Measurements from ENCODE around the gene ZBTB20.

ZBTB20 gene

DNA sequence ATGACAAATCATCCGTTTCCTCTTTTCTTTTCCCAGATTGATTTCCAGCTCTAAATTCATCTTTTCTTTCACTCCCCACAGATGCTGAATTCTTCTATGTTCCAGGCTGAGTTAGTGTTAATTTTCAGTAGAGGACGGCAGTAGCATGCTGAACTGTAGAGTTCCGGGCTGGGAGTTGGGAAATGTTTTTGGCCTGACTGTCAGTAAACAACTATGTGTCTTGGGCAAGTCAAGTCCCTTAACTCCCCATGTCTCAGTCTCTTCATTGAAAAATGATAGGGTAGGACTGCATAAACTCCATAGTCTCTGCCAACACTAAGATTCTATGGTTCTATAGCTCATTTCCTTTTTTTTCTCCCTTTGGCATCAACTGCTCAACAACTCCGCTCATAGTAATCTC lies 519.3 kb downstream of the ZBTB20 start:
- peak; percentile 27 for DNase-seq (ENCODE audit: low spot score)

GRCh38 chr3:114626751-114627150 lies 520.3 kb downstream of the ZBTB20 start:
- DNase-seq (ENCODE audit: low spot score), result no peak

DNA sequence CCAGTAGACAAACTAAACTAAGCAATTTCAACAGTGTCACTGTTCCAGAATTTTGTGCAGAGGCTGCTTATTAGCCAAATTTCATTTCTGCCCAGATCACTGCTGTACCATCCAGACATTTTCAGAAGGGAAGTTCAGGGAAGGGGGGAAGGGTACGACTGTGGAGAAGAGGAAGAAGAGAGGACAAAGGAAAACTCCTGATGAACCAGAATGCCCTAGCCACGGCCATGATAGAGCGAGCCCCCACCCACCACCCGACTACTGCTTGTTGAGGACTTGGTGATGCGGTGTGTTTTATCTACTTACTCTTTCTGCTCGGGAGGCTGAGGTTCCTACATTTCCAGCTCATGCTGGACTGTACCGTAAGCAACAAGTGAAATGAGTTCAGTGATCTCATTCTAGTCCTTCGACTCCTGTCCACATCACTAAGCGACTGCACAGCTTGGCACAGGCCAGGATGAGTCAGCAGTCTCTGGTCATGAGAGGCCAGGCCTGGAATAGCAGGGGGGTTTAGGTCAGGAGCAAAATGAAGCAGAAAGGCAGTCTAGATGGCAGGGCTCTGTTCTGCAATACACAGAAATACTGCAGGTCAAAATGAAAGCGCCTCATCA lies 522.4 kb downstream of the ZBTB20 start:
- DNase-seq (ENCODE audit: low spot score), result peak; percentile 84

- peak; percentile 22 for DNase-seq (ENCODE audit: low spot score)
These were observed 523.0 kb downstream of the ZBTB20 start for GRCh38 chr3:114624047-114624445.

GRCh38 chr3:114623420-114624046 lies 523.6 kb downstream of the ZBTB20 start:
- peak; percentile 6 for DNase-seq (ENCODE audit: low spot score)

GRCh38 chr3:114622001-114622400 lies 525.1 kb downstream of the ZBTB20 start:
- DNase-seq (ENCODE audit: low spot score), result no peak

GRCh38 chr3:114619771-114620170 lies 527.3 kb downstream of the ZBTB20 start:
- DNase-seq (ENCODE audit: low spot score), result no peak

DNA sequence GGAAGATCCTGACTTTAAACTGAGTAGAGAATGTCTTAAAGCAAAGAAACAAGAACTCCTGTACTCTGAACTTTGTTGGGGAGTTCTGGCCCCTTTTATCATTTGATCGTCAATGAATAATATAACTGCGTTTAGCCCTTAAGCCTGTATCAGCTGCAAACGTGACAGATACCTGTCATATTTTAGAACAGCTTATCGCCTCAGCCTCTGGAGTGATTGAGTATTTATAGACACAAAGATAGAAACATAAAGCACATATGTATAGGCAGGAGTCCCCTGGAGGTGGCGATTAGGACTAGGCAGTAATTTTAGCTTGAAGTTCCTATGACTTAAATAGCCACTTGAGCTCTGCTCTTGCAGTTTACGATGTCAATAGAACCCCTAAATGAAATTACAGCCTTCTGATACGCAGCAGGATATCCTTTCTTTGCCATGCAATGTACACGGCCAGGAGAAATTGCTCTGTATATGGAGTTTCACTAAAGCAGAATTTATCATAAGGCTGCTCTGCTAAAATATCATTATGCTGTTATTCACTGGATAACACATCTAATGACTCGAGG lies 531.5 kb downstream of the ZBTB20 start:
- DNase-seq (ENCODE audit: low spot score), result no peak

DNA sequence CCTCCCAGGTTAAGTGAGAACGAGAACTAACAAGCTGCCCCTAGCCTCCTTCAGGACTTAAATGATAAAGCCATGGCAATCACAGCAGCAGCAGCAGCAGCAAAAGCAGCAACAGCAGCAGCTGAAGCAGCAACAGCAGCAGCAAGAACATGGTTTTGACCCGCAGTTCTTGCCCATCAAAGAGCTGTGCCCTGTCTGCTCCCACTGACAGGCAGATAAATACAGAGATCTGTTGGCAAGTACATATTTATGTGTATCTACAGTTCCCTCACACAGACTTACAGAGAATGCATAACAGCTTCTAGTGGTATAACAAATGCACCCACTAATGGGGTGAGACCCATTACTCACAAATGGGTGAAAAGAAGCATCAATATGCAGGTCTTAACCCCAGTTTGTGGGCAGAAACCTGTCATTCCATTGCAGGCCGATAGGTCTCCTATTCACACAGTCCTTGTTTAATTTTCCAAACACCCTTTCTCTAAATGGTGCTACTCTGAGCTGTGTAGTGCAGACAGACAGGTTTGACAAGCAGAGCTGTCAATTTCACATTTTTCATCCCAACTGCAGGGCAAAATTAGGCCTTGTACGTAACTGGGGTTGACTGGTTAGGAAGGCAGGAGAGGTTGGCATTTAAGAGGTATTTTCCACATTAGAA lies 537.0 kb downstream of the ZBTB20 start:
- no peak for DNase-seq (ENCODE audit: low spot score)

- DNase-seq (ENCODE audit: low spot score), result peak; percentile 51
These were observed 538.8 kb downstream of the ZBTB20 start for GRCh38 chr3:114608293-114608692.

GRCh38 chr3:114606336-114606735 lies 540.8 kb downstream of the ZBTB20 start:
- no peak for DNase-seq (ENCODE audit: low spot score)

- DNase-seq (ENCODE audit: low spot score), result no peak
These were observed 546.5 kb downstream of the ZBTB20 start for GRCh38 chr3:114600571-114600970.

GRCh38 chr3:114597871-114598270 lies 549.2 kb downstream of the ZBTB20 start:
- DNase-seq (ENCODE audit: low spot score), result no peak

DNA sequence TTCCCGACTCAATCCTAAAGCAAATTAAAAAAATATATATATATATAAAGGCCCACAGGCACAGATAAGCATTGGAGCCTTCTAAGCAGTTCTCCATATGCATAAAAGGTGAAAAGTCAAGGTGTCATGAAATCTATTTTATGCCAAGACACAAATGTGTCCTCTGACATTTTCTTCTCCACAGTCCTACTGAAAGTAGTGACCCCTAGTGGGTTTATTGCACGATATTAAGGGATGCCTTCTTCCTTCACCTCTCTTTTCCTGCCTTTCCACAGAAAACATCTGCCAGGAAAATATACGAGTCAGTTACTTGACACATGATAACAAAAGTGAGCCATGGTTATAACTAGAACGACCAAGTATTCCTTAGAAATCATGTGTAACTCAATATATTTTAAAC lies 550.1 kb downstream of the ZBTB20 start:
- DNase-seq (ENCODE audit: low spot score), result no peak

DNA sequence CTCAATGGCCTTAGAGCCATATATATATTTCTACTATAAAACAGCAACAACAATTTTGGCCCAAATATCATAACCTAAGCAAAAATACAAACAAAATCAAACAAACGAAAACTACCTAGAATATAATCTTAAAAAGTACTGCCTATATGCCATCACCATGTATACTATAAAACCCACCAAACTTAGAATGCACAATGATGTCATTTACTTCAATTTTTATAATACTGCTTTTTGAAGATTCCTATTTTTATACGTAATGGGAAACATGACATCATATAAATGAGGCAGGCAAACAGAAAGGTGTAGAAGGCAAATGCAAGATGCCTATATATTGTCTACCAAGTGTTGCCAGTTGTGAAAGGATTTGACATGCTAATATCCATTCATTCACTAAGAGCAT lies 550.9 kb downstream of the ZBTB20 start:
- no peak for DNase-seq (ENCODE audit: low spot score)

DNA sequence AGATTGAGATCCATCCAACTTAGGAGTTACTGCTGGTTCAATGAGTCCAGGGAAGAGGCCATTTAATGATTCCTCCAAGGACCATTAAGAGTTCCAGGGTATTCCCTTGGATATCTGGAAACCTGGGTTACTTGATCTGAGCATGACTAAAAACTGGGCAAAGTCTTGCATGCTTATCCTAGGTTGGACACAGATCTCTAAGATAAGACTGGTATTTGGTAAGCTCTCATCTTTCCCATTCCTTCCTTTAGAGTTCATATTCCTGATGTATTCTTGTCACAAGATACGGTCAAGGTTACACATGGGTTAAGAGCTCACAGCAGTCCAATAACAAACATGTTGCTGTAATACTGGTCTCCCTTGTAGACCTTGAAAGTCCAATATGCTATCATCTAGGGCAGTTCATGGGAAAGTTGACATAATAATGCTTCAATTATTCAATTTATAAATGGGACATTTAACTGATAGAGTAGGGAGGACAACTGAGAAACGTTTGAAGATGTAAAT lies 551.5 kb downstream of the ZBTB20 start:
- no peak for DNase-seq (ENCODE audit: low spot score)

GRCh38 chr3:114590309-114591047 lies 556.6 kb downstream of the ZBTB20 start:
- no peak for DNase-seq (ENCODE audit: low spot score)

DNA sequence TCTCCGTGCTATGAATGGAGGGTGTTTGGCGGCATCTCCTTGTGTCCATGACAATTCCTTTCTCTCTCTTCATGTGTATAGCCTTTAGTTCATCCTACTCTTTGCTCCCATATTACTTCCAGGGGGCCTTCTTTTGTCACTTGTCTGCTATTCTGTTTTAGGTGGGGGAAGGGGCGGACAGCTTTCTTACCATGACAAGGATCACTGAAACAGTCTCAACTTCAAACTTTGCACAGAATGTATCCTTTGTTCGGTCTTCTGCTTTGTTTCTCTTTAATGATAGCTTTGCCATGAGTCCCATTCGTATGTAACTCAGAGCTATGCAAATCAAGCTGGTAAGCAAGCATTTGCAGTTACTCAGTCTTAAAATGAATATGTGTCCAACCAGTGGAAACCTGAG lies 559.1 kb downstream of the ZBTB20 start:
- DNase-seq (ENCODE audit: low spot score), result no peak

DNA sequence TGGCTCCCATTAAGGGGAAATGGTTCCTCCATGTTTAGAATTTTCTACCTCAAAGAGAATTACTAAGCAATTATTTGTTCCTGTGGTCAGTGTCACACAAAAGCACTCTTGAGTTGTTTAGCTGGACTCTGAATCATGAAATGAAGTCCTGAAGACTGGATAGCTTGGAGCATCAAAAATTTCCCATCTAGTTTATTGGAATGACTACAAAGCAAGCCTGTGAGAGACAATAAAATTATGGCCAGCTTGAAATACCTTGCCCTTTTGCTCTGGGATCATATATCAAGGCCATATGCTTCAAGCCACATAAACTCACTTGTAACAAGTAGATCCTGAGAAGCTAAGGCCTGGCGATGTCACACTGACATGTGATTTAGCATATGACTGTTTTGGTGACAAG lies 561.0 kb downstream of the ZBTB20 start:
- no peak for DNase-seq (ENCODE audit: low spot score)

GRCh38 chr3:114585687-114586086 lies 561.4 kb downstream of the ZBTB20 start:
- DNase-seq (ENCODE audit: low spot score), result no peak

GRCh38 chr3:114584734-114585371 lies 562.2 kb downstream of the ZBTB20 start:
- DNase-seq (ENCODE audit: low spot score), result no peak

- DNase-seq (ENCODE audit: low spot score), result no peak
These were observed 564.2 kb downstream of the ZBTB20 start for GRCh38 chr3:114582929-114583328.

Data from AG08396 (cell line).